ENCODE measurements around the gene HLA-DQA1. TPM values are rescaled to one million over a fixed set of nuclear protein-coding genes. Genes with fewer than 3 reads are reported as not detected.
A peak's percentile ranks its signal among the peaks of the same experiment; 100 is the strongest.

Gene HLA-DQA1
- total RNA-seq, 1 donor from 2014 or later: not detected

DNA sequence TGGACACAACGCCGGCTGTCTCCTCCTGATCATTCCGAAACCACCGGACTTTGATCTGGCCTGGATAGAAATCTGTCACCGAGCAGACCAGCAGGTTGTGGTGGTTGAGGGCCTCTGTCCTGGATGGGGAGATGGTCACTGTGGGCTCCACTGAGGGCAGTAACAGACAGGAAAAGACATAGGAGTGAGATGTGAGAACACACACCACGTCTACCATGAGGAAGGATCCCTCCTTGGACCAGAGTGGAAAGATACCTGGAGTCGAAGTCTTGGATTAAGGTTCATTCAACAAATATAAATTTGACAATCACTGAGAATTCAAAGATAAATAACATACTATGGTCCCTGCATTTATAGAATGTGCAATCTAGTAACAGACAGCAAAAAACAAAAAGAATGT lies 24.9 kb downstream of the HLA-DQA1 start:
- Mint-ChIP-seq H3K4me1 (ENCODE audit: low read depth) (peaks cover 15% of the 10 kb centered on the region), H3K9me3 (ENCODE audit: low read depth) (no peaks in the 10 kb centered on the region), H3K27me3 (peaks cover 41% of the 10 kb centered on the region), H3K4me3 (ENCODE audit: low read depth) (no peak overlapping the region), H3K27ac (no peak overlapping the region), H3K36me3 (ENCODE audit: insufficient read depth) (no peaks in the 10 kb centered on the region)
- DNase-seq (ENCODE audit: low spot score, unreplicated experiment): no peak
- TF ChIP-seq, protein P1, sequence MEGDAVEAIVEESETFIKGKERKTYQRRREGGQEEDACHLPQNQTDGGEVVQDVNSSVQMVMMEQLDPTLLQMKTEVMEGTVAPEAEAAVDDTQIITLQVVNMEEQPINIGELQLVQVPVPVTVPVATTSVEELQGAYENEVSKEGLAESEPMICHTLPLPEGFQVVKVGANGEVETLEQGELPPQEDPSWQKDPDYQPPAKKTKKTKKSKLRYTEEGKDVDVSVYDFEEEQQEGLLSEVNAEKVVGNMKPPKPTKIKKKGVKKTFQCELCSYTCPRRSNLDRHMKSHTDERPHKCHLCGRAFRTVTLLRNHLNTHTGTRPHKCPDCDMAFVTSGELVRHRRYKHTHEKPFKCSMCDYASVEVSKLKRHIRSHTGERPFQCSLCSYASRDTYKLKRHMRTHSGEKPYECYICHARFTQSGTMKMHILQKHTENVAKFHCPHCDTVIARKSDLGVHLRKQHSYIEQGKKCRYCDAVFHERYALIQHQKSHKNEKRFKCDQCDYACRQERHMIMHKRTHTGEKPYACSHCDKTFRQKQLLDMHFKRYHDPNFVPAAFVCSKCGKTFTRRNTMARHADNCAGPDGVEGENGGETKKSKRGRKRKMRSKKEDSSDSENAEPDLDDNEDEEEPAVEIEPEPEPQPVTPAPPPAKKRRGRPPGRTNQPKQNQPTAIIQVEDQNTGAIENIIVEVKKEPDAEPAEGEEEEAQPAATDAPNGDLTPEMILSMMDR (IDR thresholded peaks at IDR 0.05; ENCODE audit: unreplicated experiment): no peak

DNA sequence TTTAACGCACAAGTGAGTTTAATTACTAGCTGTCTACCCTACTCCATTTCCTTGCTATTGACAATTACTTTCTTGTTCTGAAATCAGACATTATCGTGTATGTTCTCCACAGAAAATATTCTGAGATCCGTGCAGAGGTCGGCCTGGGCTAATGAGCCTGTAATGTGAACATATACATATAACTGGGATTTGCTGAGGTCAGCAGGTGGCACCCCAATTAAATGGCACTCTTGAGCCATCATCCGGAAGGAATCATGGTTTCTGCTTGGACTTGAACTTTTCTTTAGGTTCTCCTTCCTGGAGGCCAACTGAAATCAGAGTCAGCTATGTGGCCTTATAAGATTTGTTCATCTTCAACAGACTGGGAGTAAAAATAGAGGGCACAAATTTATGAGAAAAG lies 25.6 kb downstream of the HLA-DQA1 start:
- no peak for DNase-seq (ENCODE audit: low spot score, unreplicated experiment)
- Mint-ChIP-seq H3K4me1 (ENCODE audit: low read depth) (peaks cover 15% of the 10 kb centered on the region), H3K27ac (no peak overlapping the region), H3K9me3 (ENCODE audit: low read depth) (no peaks in the 10 kb centered on the region), H3K27me3 (peaks cover 43% of the 10 kb centered on the region), H3K4me3 (ENCODE audit: low read depth) (no peak overlapping the region), H3K36me3 (ENCODE audit: insufficient read depth) (no peaks in the 10 kb centered on the region)
- TF ChIP-seq, protein P1 (IDR thresholded peaks at IDR 0.05; ENCODE audit: unreplicated experiment): no peak

DNA sequence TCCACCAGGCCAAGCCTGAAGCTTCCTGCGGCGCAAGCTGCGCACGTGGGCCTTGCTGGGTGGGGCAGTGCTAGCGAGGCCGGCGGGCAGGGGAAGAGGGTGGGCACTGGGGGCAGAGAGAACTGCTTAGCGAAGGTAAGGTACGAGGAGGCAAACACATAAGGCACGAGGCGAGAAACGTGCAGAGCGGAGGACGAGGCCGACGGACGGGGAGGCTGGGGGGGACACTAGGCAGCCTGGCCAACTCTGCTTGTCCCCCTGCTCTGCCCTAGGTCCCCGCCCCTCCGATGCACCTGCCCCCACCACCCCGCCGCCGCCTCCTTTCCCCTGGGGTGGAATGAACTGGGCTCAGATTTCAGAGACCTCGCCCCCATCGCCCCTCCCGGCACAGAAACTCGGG lies 27.1 kb downstream of the HLA-DQA1 start:
- DNase-seq (ENCODE audit: low spot score, unreplicated experiment): no peak
- H3K36me3 Mint-ChIP-seq (ENCODE audit: insufficient read depth): no peaks in the 10 kb centered on the region
- no peak overlapping the region for H3K27ac Mint-ChIP-seq
- no peaks in the 10 kb centered on the region for H3K9me3 Mint-ChIP-seq (ENCODE audit: low read depth)
- peaks cover 15% of the 10 kb centered on the region for H3K4me1 Mint-ChIP-seq (ENCODE audit: low read depth)
- H3K27me3 Mint-ChIP-seq: peaks cover 40% of the 10 kb centered on the region
- TF ChIP-seq, protein P1 (IDR thresholded peaks at IDR 0.05; ENCODE audit: unreplicated experiment): no peak
- H3K4me3 Mint-ChIP-seq (ENCODE audit: low read depth): peak overlapping the region; percentile 58

DNA sequence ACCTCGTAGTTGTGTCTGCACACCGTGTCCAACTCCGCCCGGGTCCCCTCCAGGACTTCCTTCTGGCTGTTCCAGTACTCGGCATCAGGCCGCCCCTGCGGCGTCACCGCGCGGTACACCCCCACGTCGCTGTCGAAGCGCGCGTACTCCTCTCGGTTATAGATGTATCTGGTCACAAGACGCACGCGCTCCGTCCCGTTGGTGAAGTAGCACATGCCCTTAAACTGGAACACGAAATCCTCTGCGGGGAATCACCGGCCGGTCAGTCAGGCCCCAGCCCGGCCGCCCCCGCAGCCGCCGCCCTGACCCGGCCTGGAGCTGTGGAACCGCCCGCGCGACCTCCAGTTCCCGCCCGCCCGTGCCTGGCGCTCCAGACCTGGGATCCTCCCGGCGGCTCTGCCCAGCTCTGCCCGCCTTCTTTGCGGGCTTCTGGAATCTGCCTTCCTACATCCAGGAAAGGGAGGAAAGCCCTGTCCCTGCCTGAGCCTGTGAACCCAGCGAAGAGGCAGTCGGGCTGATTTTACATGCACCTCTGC lies 27.7 kb downstream of the HLA-DQA1 start:
- Mint-ChIP-seq H3K27me3 (peaks cover 44% of the 10 kb centered on the region), H3K9me3 (ENCODE audit: low read depth) (no peaks in the 10 kb centered on the region), H3K27ac (no peak overlapping the region), H3K4me3 (ENCODE audit: low read depth) (peak overlapping the region; percentile 58), H3K4me1 (ENCODE audit: low read depth) (peaks cover 15% of the 10 kb centered on the region), H3K36me3 (ENCODE audit: insufficient read depth) (no peaks in the 10 kb centered on the region)
- TF ChIP-seq, protein P1 (IDR thresholded peaks at IDR 0.05; ENCODE audit: unreplicated experiment): no peak
- no peak for DNase-seq (ENCODE audit: low spot score, unreplicated experiment)

DNA sequence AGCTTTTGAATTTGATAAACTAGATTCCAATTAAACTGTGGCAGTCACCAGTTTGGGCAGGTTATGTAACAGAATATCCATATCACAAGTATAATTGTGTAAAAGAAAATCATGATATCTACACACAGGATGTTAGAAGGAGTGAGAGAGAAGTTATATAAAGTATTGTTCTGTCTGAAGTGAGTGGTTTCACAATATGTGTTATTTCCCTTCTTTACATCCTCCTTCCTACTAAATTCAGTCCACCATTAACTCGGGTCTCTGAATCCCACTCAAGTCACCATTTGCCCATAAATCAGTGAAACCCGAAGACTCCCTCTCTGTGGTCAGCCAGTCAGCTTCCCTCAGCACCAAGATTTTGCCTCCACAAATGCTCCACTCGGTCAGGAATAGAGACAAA lies 28.5 kb downstream of the HLA-DQA1 start:
- no peak overlapping the region for H3K27ac Mint-ChIP-seq
- peak overlapping the region; percentile 78 for H3K4me3 Mint-ChIP-seq (ENCODE audit: low read depth)
- H3K4me1 Mint-ChIP-seq (ENCODE audit: low read depth): peaks cover 15% of the 10 kb centered on the region
- TF ChIP-seq, protein P1 (IDR thresholded peaks at IDR 0.05; ENCODE audit: unreplicated experiment): no peak
- H3K9me3 Mint-ChIP-seq (ENCODE audit: low read depth): no peaks in the 10 kb centered on the region
- no peak for DNase-seq (ENCODE audit: low spot score, unreplicated experiment)
- H3K36me3 Mint-ChIP-seq (ENCODE audit: insufficient read depth): no peaks in the 10 kb centered on the region
- H3K27me3 Mint-ChIP-seq: peaks cover 44% of the 10 kb centered on the region

All from progenitor cell of endocrine pancreas (in vitro differentiated cells).